Central memory CD8-positive, alpha-beta T cell (primary cell): ENCODE results near the gene OSBPL2.

Experiments
- ATAC-seq: fragments of 150-1000 bp; cut with Tn5 transposase; replicated peaks from 2 replicates; pipeline ENCODE4 v1.10.0; 2022; ENCODE audit warnings: mild to moderate bottlenecking, moderate FRiP score, moderate number of reproducible peaks; ENCODE audit not compliant: poor library complexity, severe bottlenecking; ENCODE audit errors: extremely low read depth
- DNase-seq, 2 donors: peaks; one replicate each; pipeline ENCODE4 v3.0.0; 2021; ENCODE audit warnings: low spot score in 2 of 2
- H3K27ac Mint-ChIP-seq: one replicate; pipeline ENCODE4 v1.8.0; 2022; ENCODE audit warnings: low read depth, mild to moderate bottlenecking, moderate library complexity, mixed read lengths
- H3K27me3 Mint-ChIP-seq: one replicate; pipeline ENCODE4 v1.8.0; 2022; ENCODE audit warnings: mixed read lengths
- H3K36me3 Mint-ChIP-seq: one replicate; pipeline ENCODE4 v1.8.0; 2022; ENCODE audit warnings: mild to moderate bottlenecking, moderate library complexity, mixed read lengths; ENCODE audit not compliant: insufficient read depth
- H3K4me1 Mint-ChIP-seq: one replicate; pipeline ENCODE4 v1.8.0; 2022; ENCODE audit warnings: mixed read lengths
- H3K4me3 Mint-ChIP-seq: one replicate; pipeline ENCODE4 v1.8.0; 2022; ENCODE audit warnings: mild to moderate bottlenecking, moderate library complexity, mixed read lengths
- H3K9me3 Mint-ChIP-seq: one replicate; pipeline ENCODE4 v1.8.0; 2022; ENCODE audit warnings: mixed read lengths

Gene OSBPL2

GRCh38 chr20:62227977-62228958 is 10.1 kb upstream of the OSBPL2 start:
- H3K4me3 Mint-ChIP-seq, result no peak overlapping the region
- H3K27me3 Mint-ChIP-seq, result peaks cover 32% of the 10 kb centered on the region
- ATAC-seq (no peak), DNase-seq (no peak)
- H3K27ac Mint-ChIP-seq, result no peak overlapping the region
- H3K9me3 Mint-ChIP-seq, result no peaks in the 10 kb centered on the region
- no peaks in the 10 kb centered on the region for H3K36me3 Mint-ChIP-seq
- H3K4me1 Mint-ChIP-seq, result no peaks in the 10 kb centered on the region

- Mint-ChIP-seq H3K27ac (no peak overlapping the region), H3K4me3 (no peak overlapping the region), H3K27me3 (peaks cover 24% of the 10 kb centered on the region), H3K9me3 (no peaks in the 10 kb centered on the region), H3K36me3 (no peaks in the 10 kb centered on the region), H3K4me1 (no peaks in the 10 kb centered on the region)
- DNase-seq, result no peak
- no peak for ATAC-seq
These were observed 9.3 kb upstream of the OSBPL2 start for GRCh38 chr20:62228982-62229545.

- Mint-ChIP-seq H3K36me3 (no peaks in the 10 kb centered on the region), H3K4me3 (no peak overlapping the region), H3K4me1 (no peaks in the 10 kb centered on the region), H3K9me3 (no peaks in the 10 kb centered on the region), H3K27me3 (peaks cover 18% of the 10 kb centered on the region), H3K27ac (no peak overlapping the region)
- no peak for DNase-seq
- ATAC-seq, result no peak
These were observed 8.7 kb upstream of the OSBPL2 start for GRCh38 chr20:62229667-62230066.

- no peak overlapping the region for H3K4me3 Mint-ChIP-seq
- ATAC-seq, result no peak
- no peak for DNase-seq
- H3K27me3 Mint-ChIP-seq, result peaks cover 12% of the 10 kb centered on the region
- no peaks in the 10 kb centered on the region for H3K9me3 Mint-ChIP-seq
- no peaks in the 10 kb centered on the region for H3K4me1 Mint-ChIP-seq
- H3K36me3 Mint-ChIP-seq, result no peaks in the 10 kb centered on the region
- no peak overlapping the region for H3K27ac Mint-ChIP-seq
These were observed 8.0 kb upstream of the OSBPL2 start for GRCh38 chr20:62230276-62230675.

- Mint-ChIP-seq H3K36me3 (no peaks in the 10 kb centered on the region), H3K27me3 (peaks cover 11% of the 10 kb centered on the region), H3K4me3 (no peak overlapping the region), H3K9me3 (no peaks in the 10 kb centered on the region), H3K27ac (no peak overlapping the region), H3K4me1 (no peaks in the 10 kb centered on the region)
- no peak for DNase-seq
- no peak for ATAC-seq
These were observed 7.6 kb upstream of the OSBPL2 start for GRCh38 chr20:62230696-62231095.

GRCh38 chr20:62231292-62231691 is 7.0 kb upstream of the OSBPL2 start:
- H3K27me3 Mint-ChIP-seq, result peaks cover 9% of the 10 kb centered on the region
- H3K9me3 Mint-ChIP-seq, result no peaks in the 10 kb centered on the region
- H3K27ac Mint-ChIP-seq, result no peak overlapping the region
- no peak for ATAC-seq
- H3K36me3 Mint-ChIP-seq, result no peaks in the 10 kb centered on the region
- no peak for DNase-seq
- H3K4me1 Mint-ChIP-seq, result no peaks in the 10 kb centered on the region
- H3K4me3 Mint-ChIP-seq, result no peak overlapping the region

- no peaks in the 10 kb centered on the region for H3K4me1 Mint-ChIP-seq
- no peaks in the 10 kb centered on the region for H3K36me3 Mint-ChIP-seq
- no peaks in the 10 kb centered on the region for H3K9me3 Mint-ChIP-seq
- no peak overlapping the region for H3K4me3 Mint-ChIP-seq
- no peak overlapping the region for H3K27ac Mint-ChIP-seq
- DNase-seq (no peak), ATAC-seq (no peak)
- no peaks in the 10 kb centered on the region for H3K27me3 Mint-ChIP-seq
These were observed 6.1 kb upstream of the OSBPL2 start for GRCh38 chr20:62232194-62232593.

- no peaks in the 10 kb centered on the region for H3K9me3 Mint-ChIP-seq
- no peak overlapping the region for H3K4me3 Mint-ChIP-seq
- no peak overlapping the region for H3K27ac Mint-ChIP-seq
- no peaks in the 10 kb centered on the region for H3K27me3 Mint-ChIP-seq
- H3K36me3 Mint-ChIP-seq, result no peaks in the 10 kb centered on the region
- ATAC-seq (no peak), DNase-seq (no peak)
- H3K4me1 Mint-ChIP-seq, result peaks cover 5% of the 10 kb centered on the region
These were observed 5.3 kb upstream of the OSBPL2 start for GRCh38 chr20:62232770-62233645.

- Mint-ChIP-seq H3K27ac (no peak overlapping the region), H3K27me3 (no peaks in the 10 kb centered on the region), H3K4me1 (peaks cover 7% of the 10 kb centered on the region), H3K4me3 (no peak overlapping the region), H3K36me3 (no peaks in the 10 kb centered on the region), H3K9me3 (no peaks in the 10 kb centered on the region)
- DNase-seq (no peak), ATAC-seq (no peak)
These were observed 4.6 kb upstream of the OSBPL2 start for GRCh38 chr20:62233684-62234083.

- H3K36me3 Mint-ChIP-seq, result no peaks in the 10 kb centered on the region
- DNase-seq, result no peak
- H3K4me3 Mint-ChIP-seq, result no peak overlapping the region
- H3K27ac Mint-ChIP-seq, result no peak overlapping the region
- no peaks in the 10 kb centered on the region for H3K9me3 Mint-ChIP-seq
- no peak for ATAC-seq
- no peaks in the 10 kb centered on the region for H3K27me3 Mint-ChIP-seq
- peaks cover 7% of the 10 kb centered on the region for H3K4me1 Mint-ChIP-seq
These were observed 4.0 kb upstream of the OSBPL2 start for GRCh38 chr20:62234339-62234738.

GRCh38 chr20:62235001-62235776 is 3.1 kb upstream of the OSBPL2 start:
- Mint-ChIP-seq H3K36me3 (no peaks in the 10 kb centered on the region), H3K27me3 (no peaks in the 10 kb centered on the region), H3K9me3 (no peaks in the 10 kb centered on the region), H3K27ac (no peak overlapping the region), H3K4me3 (no peak overlapping the region), H3K4me1 (peaks cover 10% of the 10 kb centered on the region)
- DNase-seq (no peak), ATAC-seq (no peak)

- no peak for DNase-seq
- Mint-ChIP-seq H3K4me3 (no peak overlapping the region), H3K27ac (no peak overlapping the region), H3K36me3 (no peaks in the 10 kb centered on the region), H3K27me3 (no peaks in the 10 kb centered on the region), H3K9me3 (no peaks in the 10 kb centered on the region), H3K4me1 (peaks cover 13% of the 10 kb centered on the region)
- no peak for ATAC-seq
These were observed 2.6 kb upstream of the OSBPL2 start for GRCh38 chr20:62235777-62236157.
